Natural killer cell (primary cell): ENCODE measurements around the gene CENPX. TPM values are rescaled to one million over a fixed set of nuclear protein-coding genes. Genes with fewer than 3 reads are reported as not detected.

Experiments used
- ATAC-seq, 3 donors: fragments of 150-1000 bp in 2 of 3; fragments of 200-7000 bp in 1 of 3; cut with Tn5 transposase; 1 replicate in 1 of 3; 2 replicates in 2 of 3; pipeline ENCODE4 v1.10.0; 2021; ENCODE audit warnings: mild to moderate bottlenecking in 2 of 3, moderate library complexity in 2 of 3
- DNase-seq, 2 donors: peaks; one replicate each; pipeline versions ENCODE4 v3.0.0 to v3.0.0-alpha.2; 2013 to 2021; ENCODE audit warnings: mixed read lengths in 1 of 2
- H3K27ac ChIP-seq: one replicate; pipeline ENCODE4 v1.5.1; 2013; ENCODE audit warnings: mild to moderate bottlenecking, low read length
- H3K27me3 ChIP-seq: one replicate; pipeline ENCODE4 v1.6.1; 2013; ENCODE audit warnings: low read length; ENCODE audit not compliant: control insufficient read depth, insufficient read depth
- H3K36me3 ChIP-seq: one replicate; pipeline ENCODE4 v1.6.1; 2013; ENCODE audit warnings: low read length; ENCODE audit not compliant: control insufficient read depth, insufficient read depth
- H3K4me1 ChIP-seq: one replicate; pipeline ENCODE4 v1.6.1; 2013; ENCODE audit warnings: low read length; ENCODE audit not compliant: control insufficient read depth, insufficient read depth
- H3K4me3 ChIP-seq: one replicate; pipeline ENCODE4 v1.5.1; 2013; ENCODE audit warnings: low read length
- H3K9me3 ChIP-seq: one replicate; pipeline ENCODE4 v1.6.1; 2013; ENCODE audit warnings: low read length; ENCODE audit not compliant: control insufficient read depth, insufficient read depth
- H3K27ac Mint-ChIP-seq, 2 donors: one replicate each; pipeline ENCODE4 v1.8.0; 2022; ENCODE audit warnings: mild to moderate bottlenecking in 2 of 2, mixed read lengths in 2 of 2, moderate library complexity in 1 of 2
- H3K27me3 Mint-ChIP-seq, 2 donors: one replicate each; pipeline ENCODE4 v1.8.0; 2022; ENCODE audit warnings: low read depth in 2 of 2, mixed read lengths in 2 of 2
- H3K36me3 Mint-ChIP-seq: one replicate; pipeline ENCODE4 v1.8.0; 2022; ENCODE audit warnings: mixed read lengths
- H3K4me1 Mint-ChIP-seq, 2 donors: one replicate each; pipeline ENCODE4 v1.8.0; 2022; ENCODE audit warnings: mixed read lengths in 2 of 2
- H3K4me3 Mint-ChIP-seq: one replicate; pipeline ENCODE4 v1.8.0; 2022; ENCODE audit warnings: mild to moderate bottlenecking, moderate library complexity, mixed read lengths
- H3K9me3 Mint-ChIP-seq, 2 donors: one replicate each; pipeline ENCODE4 v1.8.0; 2022; ENCODE audit warnings: mixed read lengths in 2 of 2
- CTCF ChIP-seq: fragments of 200-600 bp; IDR thresholded peaks from one replicate; pipeline ENCODE4 v1.8.0; 2022; ENCODE audit warnings: antibody characterized with exemption
- WGBS: methylation state at CpG from one replicate; pipeline ENCODE4 v1.1.7; 2013; ENCODE audit warnings: missing lambda C conversion rate; ENCODE audit not compliant: insufficient coverage; 5-methylcytosine and 5-hydroxymethylcytosine counted together
- intact Hi-C: fragments of 100-400 bp; cut with micrococcal nuclease; formaldehyde crosslinking; loops from one replicate; pipeline ENCODE4 v1.14.2; 2022
- total RNA-seq, 4 donors: library from RNA; stranded (reverse); fragments of 120-200 nt in 1 of 4; gene quantifications; one replicate each; pipeline versions ENCODE4 v1.2.3 to v1.2.4, GENCODE V29; 2013 to 2022

CENPX gene
- total RNA-seq, 3 donors from 2014 or later (not counting 1 experiment from before 2014, with no cell fraction given): 22.8 to 29.6 (median 27.0) TPM

- H3K4me1 ChIP-seq: no peaks in the 10 kb centered on the region
- ATAC-seq: no peak
- H3K4me3 ChIP-seq: no peak overlapping the region
- no peaks in the 10 kb centered on the region for H3K9me3 ChIP-seq
- H3K27ac Mint-ChIP-seq: no peak overlapping the region
- H3K36me3 ChIP-seq: no peaks in the 10 kb centered on the region
- no peak overlapping the region for H3K27ac ChIP-seq
- H3K4me3 Mint-ChIP-seq: no peak overlapping the region
- H3K36me3 Mint-ChIP-seq: no peaks in the 10 kb centered on the region
- H3K9me3 Mint-ChIP-seq: no peaks in the 10 kb centered on the region
- no peaks in the 10 kb centered on the region for H3K27me3 ChIP-seq
- intact Hi-C loops: no loop called here
- DNase-seq: no peak
- 84% methylated on average over 20 of the region's 20 CpGs for WGBS
- no peaks in the 10 kb centered on the region for H3K27me3 Mint-ChIP-seq
- no peak for TF ChIP-seq CTCF
- no peaks in the 10 kb centered on the region for H3K4me1 Mint-ChIP-seq
These were observed 10.4 kb downstream of the CENPX start for GRCh38 chr17:82012261-82012639.

GRCh38 chr17:82011617-82012187 is 11.0 kb downstream of the CENPX start:
- no peak for TF ChIP-seq CTCF
- no peaks in the 10 kb centered on the region for H3K36me3 ChIP-seq
- intact Hi-C loops: no loop called here
- DNase-seq (no peak), ATAC-seq (no peak)
- no peak overlapping the region for H3K4me3 Mint-ChIP-seq
- H3K9me3 Mint-ChIP-seq: no peaks in the 10 kb centered on the region
- no peak overlapping the region for H3K4me3 ChIP-seq
- H3K4me1 Mint-ChIP-seq: no peaks in the 10 kb centered on the region
- no peaks in the 10 kb centered on the region for H3K36me3 Mint-ChIP-seq
- 90% methylated on average over 19 of the region's 19 CpGs for whole genome bisulfite sequencing
- H3K27ac ChIP-seq: no peak overlapping the region
- H3K27ac Mint-ChIP-seq: no peak overlapping the region
- H3K27me3 ChIP-seq: no peaks in the 10 kb centered on the region
- H3K27me3 Mint-ChIP-seq: no peaks in the 10 kb centered on the region
- no peaks in the 10 kb centered on the region for H3K9me3 ChIP-seq
- no peaks in the 10 kb centered on the region for H3K4me1 ChIP-seq

GRCh38 chr17:82010575-82011525 is 11.8 kb downstream of the CENPX start:
- H3K27me3 Mint-ChIP-seq: no peaks in the 10 kb centered on the region
- no peaks in the 10 kb centered on the region for H3K27me3 ChIP-seq
- H3K4me1 ChIP-seq: no peaks in the 10 kb centered on the region
- no peak overlapping the region for H3K27ac ChIP-seq
- DNase-seq: no peak
- H3K36me3 ChIP-seq: no peaks in the 10 kb centered on the region
- WGBS: 93% methylated on average over 37 of the region's 39 CpGs
- no peaks in the 10 kb centered on the region for H3K9me3 ChIP-seq
- intact Hi-C loops: no loop called here
- H3K4me1 Mint-ChIP-seq: no peaks in the 10 kb centered on the region
- no peak for TF ChIP-seq CTCF
- no peak overlapping the region for H3K27ac Mint-ChIP-seq
- no peak overlapping the region for H3K4me3 Mint-ChIP-seq
- no peak for ATAC-seq
- no peaks in the 10 kb centered on the region for H3K9me3 Mint-ChIP-seq
- H3K4me3 ChIP-seq: no peak overlapping the region
- no peaks in the 10 kb centered on the region for H3K36me3 Mint-ChIP-seq
